Measurements from ENCODE around the gene FGFR1OP2. TPM values are rescaled to one million over a fixed set of nuclear protein-coding genes. Genes with fewer than 3 reads are reported as not detected.
"Not testable (repeated sequence)": the region's sequence is repeated elsewhere in the genome, so short reads cannot be mapped to it uniquely, and the experiment has no call there.

The FGFR1OP2 gene
- total and polyA plus RNA-seq, 8 donors, result 9.3 to 23.3 (median 11.6) TPM

GRCh38 chr12:26954027-26954426, 15.8 kb downstream of the FGFR1OP2 start:
- FAIRE-seq, result no peak
- H3K36me3 ChIP-seq, result peaks cover 0 to 3% (median 3%) of the 10 kb centered on the region in 3 donors
- WGBS, 2 donors, result 70 to 77% methylated on average over 4 of the region's 4 CpGs
- H3K4me1 ChIP-seq, result peaks cover 0 to 4% (median 0%) of the 10 kb centered on the region in 3 donors
- no peak overlapping the region for H3K4me3 ChIP-seq
- DNase-seq, result no peak
- intact Hi-C loops (cut with DNase I), result no loop called here
- no peak for ATAC-seq
- no peaks in the 10 kb centered on the region for H3K9me3 ChIP-seq
- TF ChIP-seq, protein P1, sequence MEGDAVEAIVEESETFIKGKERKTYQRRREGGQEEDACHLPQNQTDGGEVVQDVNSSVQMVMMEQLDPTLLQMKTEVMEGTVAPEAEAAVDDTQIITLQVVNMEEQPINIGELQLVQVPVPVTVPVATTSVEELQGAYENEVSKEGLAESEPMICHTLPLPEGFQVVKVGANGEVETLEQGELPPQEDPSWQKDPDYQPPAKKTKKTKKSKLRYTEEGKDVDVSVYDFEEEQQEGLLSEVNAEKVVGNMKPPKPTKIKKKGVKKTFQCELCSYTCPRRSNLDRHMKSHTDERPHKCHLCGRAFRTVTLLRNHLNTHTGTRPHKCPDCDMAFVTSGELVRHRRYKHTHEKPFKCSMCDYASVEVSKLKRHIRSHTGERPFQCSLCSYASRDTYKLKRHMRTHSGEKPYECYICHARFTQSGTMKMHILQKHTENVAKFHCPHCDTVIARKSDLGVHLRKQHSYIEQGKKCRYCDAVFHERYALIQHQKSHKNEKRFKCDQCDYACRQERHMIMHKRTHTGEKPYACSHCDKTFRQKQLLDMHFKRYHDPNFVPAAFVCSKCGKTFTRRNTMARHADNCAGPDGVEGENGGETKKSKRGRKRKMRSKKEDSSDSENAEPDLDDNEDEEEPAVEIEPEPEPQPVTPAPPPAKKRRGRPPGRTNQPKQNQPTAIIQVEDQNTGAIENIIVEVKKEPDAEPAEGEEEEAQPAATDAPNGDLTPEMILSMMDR (IDR thresholded peaks at IDR 0.05), result no peak
- H3K27ac ChIP-seq, result no peak overlapping the region
- H3K27me3 ChIP-seq, result no peaks in the 10 kb centered on the region

- WGBS, 2 donors, result 96 to 99% methylated on average over 7 of the region's 7 CpGs
- ATAC-seq; H3K36me3 ChIP-seq; H3K4me1 ChIP-seq; DNase-seq; FAIRE-seq; H3K27ac ChIP-seq; intact Hi-C loops (cut with DNase I); H3K4me3 ChIP-seq; H3K9me3 ChIP-seq; H3K27me3 ChIP-seq: not testable (repeated sequence)
Measured at GRCh38 chr12:26961391-26961790, 23.1 kb downstream of the FGFR1OP2 start.

GRCh38 chr12:26961803-26962202, 23.5 kb downstream of the FGFR1OP2 start:
- TF ChIP-seq, protein P1 (IDR thresholded peaks at IDR 0.05), result no peak
- no peak overlapping the region for H3K27ac ChIP-seq
- no peak overlapping the region for H3K4me3 ChIP-seq
- H3K36me3 ChIP-seq, result no peaks in the 10 kb centered on the region
- ATAC-seq (no peak), DNase-seq (no peak), FAIRE-seq (no peak)
- H3K4me1 ChIP-seq, result no peaks in the 10 kb centered on the region
- no peaks in the 10 kb centered on the region for H3K27me3 ChIP-seq
- no peaks in the 10 kb centered on the region for H3K9me3 ChIP-seq
- 30 to 31% methylated on average over 1 of the region's 1 CpG for WGBS, 2 donors
- intact Hi-C loops (cut with DNase I), result no loop called here

DNA sequence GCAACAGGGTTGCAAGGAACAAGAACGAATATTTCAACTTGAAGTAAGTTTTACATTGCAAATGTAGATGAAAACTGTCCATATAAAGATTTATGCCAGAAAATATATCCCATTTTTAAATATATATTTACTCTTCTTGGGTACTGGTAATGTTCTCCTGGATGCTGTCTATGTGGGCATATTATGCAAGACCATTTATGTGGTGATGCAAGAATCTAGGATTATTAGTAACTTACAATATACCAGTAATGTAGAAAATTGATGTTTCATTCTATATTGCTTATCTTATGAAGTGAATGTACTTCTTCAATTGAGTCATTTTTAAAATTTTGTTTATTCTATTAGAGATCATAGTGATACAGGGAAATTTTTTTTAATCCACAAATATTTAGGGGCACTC, 25.1 kb downstream of the FGFR1OP2 start:
- Histone ChIP-seq H3K4me1 (no peaks in the 10 kb centered on the region), H3K27ac (no peak overlapping the region), H3K4me3 (no peak overlapping the region), H3K36me3 (no peaks in the 10 kb centered on the region), H3K27me3 (no peaks in the 10 kb centered on the region), H3K9me3 (no peaks in the 10 kb centered on the region)
- no peak for FAIRE-seq
- no peak for ATAC-seq
- DNase-seq, result no peak
- intact Hi-C loops (cut with DNase I), result no loop called here
- WGBS, 2 donors, result 74 to 94% methylated on average over 1 of the region's 1 CpG
- TF ChIP-seq, protein P1 (IDR thresholded peaks at IDR 0.05), result no peak

DNA sequence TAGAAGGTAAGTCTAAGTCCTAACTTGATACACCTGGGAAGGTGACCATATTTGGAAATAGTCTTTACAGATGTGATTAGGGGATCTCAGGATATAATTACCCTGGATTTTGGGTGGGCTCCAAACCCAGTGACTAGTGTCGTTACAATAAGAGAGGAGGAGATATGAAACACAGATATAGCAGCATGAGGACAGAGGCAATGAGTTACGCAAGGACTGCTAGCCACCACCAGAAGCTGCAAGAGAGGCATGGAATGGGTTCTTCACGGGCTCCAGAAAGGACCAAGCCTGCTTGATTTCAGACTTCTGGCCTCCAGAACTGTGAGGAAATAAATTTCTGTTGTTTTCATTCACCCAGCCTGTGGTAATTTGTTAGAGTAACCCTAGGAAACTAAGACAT, 28.6 kb downstream of the FGFR1OP2 start:
- TF ChIP-seq, protein P1 (IDR thresholded peaks at IDR 0.05), result no peak
- FAIRE-seq (no peak), DNase-seq (no peak), ATAC-seq (no peak)
- H3K36me3 ChIP-seq, result peaks cover 0 to 20% (median 0%) of the 10 kb centered on the region in 3 donors
- H3K27me3 ChIP-seq, result no peaks in the 10 kb centered on the region
- WGBS, 2 donors, result 83 to 88% methylated on average over 3 of the region's 3 CpGs
- intact Hi-C loops (cut with DNase I), result no loop called here
- H3K4me3 ChIP-seq, result no peak overlapping the region
- H3K9me3 ChIP-seq, result no peaks in the 10 kb centered on the region
- no peak overlapping the region for H3K27ac ChIP-seq
- no peaks in the 10 kb centered on the region for H3K4me1 ChIP-seq

Data from pancreas (tissue), 10 donors.